HG02938 (cell line): ENCODE measurements around the gene GALNT16.

Source experiments
- ATAC-seq: cut with Tn5 transposase; IDR thresholded peaks from one replicate; pipeline ENCODE4 v1.9.1; 2021; ENCODE audit warnings: mild to moderate bottlenecking, moderate library complexity; ENCODE audit not compliant: unreplicated experiment

The GALNT16 gene

DNA sequence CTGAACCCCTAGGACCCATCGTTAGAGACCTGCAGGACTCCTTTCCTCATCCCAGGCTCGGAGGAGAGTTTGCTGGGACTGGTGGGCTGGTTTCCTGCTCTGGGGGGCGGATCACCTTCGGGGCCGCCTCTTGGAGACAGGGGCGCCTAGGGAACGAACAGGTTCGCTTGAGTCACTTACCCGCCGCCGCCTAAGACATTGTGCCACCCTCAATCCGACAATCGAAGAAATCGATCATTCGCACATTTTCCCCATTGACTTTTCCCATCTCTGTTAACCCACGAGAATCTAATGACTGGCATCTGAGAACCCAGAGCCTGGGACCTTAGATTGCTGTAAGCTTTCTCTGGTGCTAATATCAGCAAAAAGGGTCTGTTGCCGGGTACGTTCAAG, 138.9 kb downstream of the GALNT16 start:
- no peak for ATAC-seq

DNA sequence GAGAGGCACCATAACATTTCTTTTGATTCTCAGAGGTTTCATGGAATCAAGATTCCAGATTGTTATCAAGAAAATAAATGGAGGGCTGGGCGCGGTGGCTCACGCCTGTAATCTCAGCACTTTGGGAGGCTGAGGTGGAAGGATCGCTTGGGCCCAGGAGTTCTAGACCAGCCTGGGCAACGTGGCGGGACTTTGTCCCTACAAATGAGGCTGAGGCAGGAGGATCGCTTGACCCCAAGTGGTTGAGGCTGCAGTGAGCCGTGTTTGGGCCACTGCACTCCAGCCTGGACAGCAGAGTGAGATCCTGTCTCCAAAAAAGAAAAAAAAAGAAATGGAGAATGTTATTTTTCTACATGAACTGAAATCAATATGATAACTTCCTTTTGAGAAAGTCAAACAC, 139.8 kb downstream of the GALNT16 start:
- no peak for ATAC-seq

DNA sequence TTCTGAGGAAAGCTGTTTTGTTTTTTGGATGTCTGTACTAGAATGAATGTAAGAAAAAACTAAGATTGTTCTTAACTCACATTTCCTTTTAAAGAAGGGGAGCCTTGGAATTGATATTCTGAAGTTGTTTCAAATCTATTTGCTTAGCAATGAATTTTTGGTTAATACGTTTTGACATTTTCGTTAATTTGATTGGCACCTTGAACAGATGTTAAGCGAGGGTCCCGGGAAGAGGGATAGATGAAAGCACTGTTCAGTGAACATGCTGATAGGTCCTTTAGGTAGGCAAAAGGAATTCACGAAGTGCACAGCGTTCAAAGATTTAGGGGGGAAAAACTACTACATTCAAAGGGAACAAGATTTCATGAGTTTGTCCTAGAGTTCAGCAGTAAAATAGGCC, 140.2 kb downstream of the GALNT16 start:
- no peak for ATAC-seq

DNA sequence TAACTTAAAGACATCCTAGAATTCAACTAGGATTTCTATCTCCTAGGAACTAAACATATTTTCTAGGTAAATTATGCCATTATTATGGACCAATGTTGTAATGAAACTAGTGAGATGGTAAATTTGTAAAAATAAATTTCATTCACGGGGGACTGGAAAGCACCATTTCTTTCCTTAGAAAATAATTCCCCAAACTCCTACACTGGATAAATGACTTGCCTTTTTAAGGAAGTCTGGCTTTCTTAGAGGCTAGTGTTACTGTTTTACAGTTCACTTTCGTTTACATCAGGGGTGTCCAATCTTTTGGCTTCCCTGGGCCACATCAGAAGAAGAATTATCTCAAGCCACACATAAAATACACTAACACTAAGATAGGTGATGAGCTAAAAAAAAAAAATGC, 141.9 kb downstream of the GALNT16 start:
- no peak for ATAC-seq

DNA sequence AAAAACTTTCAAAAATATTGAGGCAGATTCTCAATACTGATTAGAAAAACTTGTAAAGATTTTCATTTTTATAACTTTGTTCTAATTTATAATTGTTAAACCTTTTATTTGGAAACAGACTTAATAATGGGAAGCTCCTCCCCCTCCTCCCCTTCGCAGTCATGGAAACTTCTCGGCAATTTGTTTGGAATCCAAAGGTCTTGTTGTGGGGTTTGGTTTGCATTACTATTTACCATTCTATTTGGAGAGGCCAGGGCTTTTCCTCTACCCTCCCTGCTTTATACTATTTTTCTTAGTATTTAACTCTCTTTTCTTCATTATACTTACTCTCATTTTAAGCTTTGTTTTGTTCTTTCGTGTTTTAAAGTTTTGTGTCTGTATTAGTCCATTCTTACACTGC, 144.5 kb downstream of the GALNT16 start:
- no peak for ATAC-seq

DNA sequence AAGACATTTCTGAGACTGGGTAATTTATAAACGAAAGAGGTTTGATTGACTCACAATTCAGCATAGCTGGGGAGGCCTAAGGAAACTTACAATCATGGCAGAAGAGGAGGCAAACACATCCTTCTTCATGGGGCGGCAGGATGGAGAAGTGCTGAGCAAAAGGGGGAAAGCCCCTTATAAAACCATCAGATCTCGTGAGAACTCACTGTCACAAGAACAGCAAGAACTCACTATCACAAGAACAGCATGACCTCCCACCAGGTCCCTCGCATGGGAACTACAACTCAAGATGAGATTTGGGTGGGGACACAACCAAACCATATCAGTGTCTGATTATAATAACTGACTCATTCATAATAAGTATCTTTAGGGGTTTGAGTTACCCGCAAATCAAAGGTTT, 144.9 kb downstream of the GALNT16 start:
- ATAC-seq: no peak

DNA sequence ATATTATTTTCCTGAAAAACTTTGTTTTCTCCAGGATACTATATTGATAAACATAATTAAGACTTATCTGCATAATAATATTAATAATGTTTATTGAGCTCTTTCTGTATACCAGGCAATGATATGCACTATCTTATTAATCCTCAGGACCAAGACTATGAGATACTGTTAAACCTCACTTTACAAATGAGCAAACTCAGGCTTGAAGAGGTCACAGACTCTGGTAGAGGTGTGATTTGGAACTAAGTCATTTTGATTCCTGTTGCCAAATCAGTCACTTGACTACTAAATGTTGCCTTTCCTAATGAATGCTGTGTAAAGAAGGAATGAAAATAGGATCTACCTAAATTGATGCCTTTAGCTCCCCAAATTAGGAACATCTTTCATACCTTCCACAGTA, 145.8 kb downstream of the GALNT16 start:
- ATAC-seq: no peak
